ENCODE measurements around the gene AGMAT.
A peak's percentile ranks its signal among the peaks of the same experiment; 100 is the strongest.
"Not testable (repeated sequence)": the region's sequence is repeated elsewhere in the genome, so short reads cannot be mapped to it uniquely, and the experiment has no call there.

Gene AGMAT

GRCh38 chr1:15616373-15617172, 31.7 kb upstream of the AGMAT start:
- DNase-seq (ENCODE audit: low read depth in 2 of 3, low spot score in 2 of 3): no peak

GRCh38 chr1:15610167-15610566, 25.3 kb upstream of the AGMAT start:
- no peak for DNase-seq (ENCODE audit: low read depth in 2 of 3, low spot score in 2 of 3)

GRCh38 chr1:15609631-15610030, 24.8 kb upstream of the AGMAT start:
- DNase-seq (ENCODE audit: low read depth in 2 of 3, low spot score in 2 of 3): no peak

- DNase-seq (ENCODE audit: low read depth in 2 of 3, low spot score in 2 of 3): no peak
Measured at GRCh38 chr1:15605398-15606383, 20.8 kb upstream of the AGMAT start.

GRCh38 chr1:15604400-15604799, 19.5 kb upstream of the AGMAT start:
- DNase-seq (ENCODE audit: low read depth in 2 of 3, low spot score in 2 of 3): not testable (repeated sequence)

- DNase-seq (ENCODE audit: low read depth in 2 of 3, low spot score in 2 of 3): not testable (repeated sequence)
Measured at GRCh38 chr1:15603966-15604282, 19.1 kb upstream of the AGMAT start.

GRCh38 chr1:15603050-15603965, 18.5 kb upstream of the AGMAT start:
- peak; percentile 74 to 83 (median 76) for DNase-seq (ENCODE audit: low read depth in 2 of 3, low spot score in 2 of 3)

GRCh38 chr1:15598436-15598835, 13.6 kb upstream of the AGMAT start:
- no peak for DNase-seq (ENCODE audit: low read depth in 2 of 3, low spot score in 2 of 3)

GRCh38 chr1:15595809-15596617, 11.2 kb upstream of the AGMAT start:
- no peak for DNase-seq (ENCODE audit: low read depth in 2 of 3, low spot score in 2 of 3)

- DNase-seq (ENCODE audit: low read depth in 2 of 3, low spot score in 2 of 3): no peak
Measured at GRCh38 chr1:15592285-15592684, 7.4 kb upstream of the AGMAT start.

- no peak for DNase-seq (ENCODE audit: low read depth in 2 of 3, low spot score in 2 of 3)
Measured at GRCh38 chr1:15583016-15583706, 1.7 kb downstream of the AGMAT start.

- no peak for DNase-seq (ENCODE audit: low read depth in 2 of 3, low spot score in 2 of 3)
Measured at GRCh38 chr1:15579683-15580047, 5.2 kb downstream of the AGMAT start.

- no peak for DNase-seq (ENCODE audit: low read depth in 2 of 3, low spot score in 2 of 3)
Measured at GRCh38 chr1:15578921-15579682, 5.7 kb downstream of the AGMAT start.

GRCh38 chr1:15577691-15578090, 7.2 kb downstream of the AGMAT start:
- DNase-seq (ENCODE audit: low read depth in 2 of 3, low spot score in 2 of 3): no peak

- DNase-seq (ENCODE audit: low read depth in 2 of 3, low spot score in 2 of 3): no peak
Measured at GRCh38 chr1:15575549-15576150, 9.2 kb downstream of the AGMAT start.

GRCh38 chr1:15574741-15575140, 10.1 kb downstream of the AGMAT start:
- no peak for DNase-seq (ENCODE audit: low read depth in 2 of 3, low spot score in 2 of 3)

GRCh38 chr1:15573477-15573876, 11.4 kb downstream of the AGMAT start:
- DNase-seq (ENCODE audit: low read depth in 2 of 3, low spot score in 2 of 3): no peak

- no peak for DNase-seq (ENCODE audit: low read depth in 2 of 3, low spot score in 2 of 3)
Measured at GRCh38 chr1:15571266-15571665, 13.6 kb downstream of the AGMAT start.

- no peak for DNase-seq (ENCODE audit: low read depth in 2 of 3, low spot score in 2 of 3)
Measured at GRCh38 chr1:15570861-15571260, 14.0 kb downstream of the AGMAT start.
